Measurements from ENCODE around the gene TMEM151A.
A peak's percentile ranks its signal among the peaks of the same experiment; 100 is the strongest.

TMEM151A gene

DNA sequence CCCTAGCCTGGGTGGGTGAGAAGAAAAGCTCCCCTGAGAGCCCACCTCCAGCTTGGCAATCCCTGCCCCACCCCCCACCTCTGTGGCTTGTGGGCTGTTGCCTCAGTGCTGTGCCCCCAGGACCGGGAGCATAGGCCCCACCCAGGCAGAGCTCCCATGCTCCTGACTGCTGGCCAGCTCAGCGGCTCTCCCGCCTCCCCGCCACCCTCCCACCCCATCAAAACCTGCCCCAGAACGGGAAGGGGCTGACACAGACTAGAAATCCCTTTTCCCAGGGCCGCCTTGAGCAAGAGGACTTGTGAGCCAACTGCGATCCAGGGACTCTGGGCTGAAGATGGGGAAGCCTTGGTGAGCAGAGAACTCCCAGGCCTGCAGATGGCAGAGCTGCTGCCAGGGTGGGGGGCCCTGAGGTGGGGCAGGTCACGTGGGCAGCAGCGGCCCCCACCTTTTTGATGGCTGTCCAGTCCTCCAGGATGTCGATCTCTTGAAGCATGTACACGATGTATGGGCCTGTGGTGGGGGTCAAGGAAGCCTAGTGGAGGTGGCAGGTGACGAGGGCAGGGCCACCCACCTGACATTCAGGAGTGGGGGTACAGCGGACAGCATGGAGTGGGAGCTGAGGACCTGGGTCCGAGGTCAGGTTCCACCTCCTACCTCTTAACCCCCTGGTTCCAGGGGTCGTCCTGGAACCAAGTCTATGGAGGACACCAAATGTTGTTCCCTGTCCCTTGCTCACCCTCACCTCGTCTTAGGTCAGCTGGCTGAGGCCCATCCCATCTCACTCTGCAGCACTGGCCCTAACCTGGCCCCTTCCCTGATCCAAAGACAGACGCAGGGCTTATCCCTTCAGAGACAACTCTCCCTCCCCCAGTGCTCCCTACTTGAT, 46.8 kb downstream of the TMEM151A start:
- no peak for DNase-seq

DNA sequence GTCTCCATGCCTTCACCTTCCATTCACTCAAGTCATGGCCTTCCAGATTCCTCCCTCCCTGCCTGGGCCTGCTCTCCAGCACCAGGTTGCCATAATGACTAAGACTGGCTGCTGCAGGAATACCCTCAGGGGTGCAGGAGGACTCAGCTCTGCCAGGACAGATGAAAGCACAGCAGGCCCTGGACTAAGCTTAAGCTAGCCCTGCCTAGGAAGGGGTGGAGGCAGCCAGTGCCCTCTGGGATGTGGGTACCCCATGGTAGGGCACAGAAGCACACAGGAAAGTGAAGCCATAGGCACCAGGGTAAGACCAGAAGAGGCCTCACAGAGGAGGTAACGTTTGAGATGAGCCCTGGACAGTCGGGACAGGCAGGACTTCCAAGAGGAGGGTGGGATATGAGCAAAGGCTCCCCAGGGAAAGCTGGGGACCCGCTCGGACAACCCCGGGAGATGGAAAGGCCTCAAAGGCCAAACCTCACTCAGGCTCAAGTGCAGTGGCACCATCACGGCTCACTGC, 47.5 kb downstream of the TMEM151A start:
- DNase-seq, result no peak

DNA sequence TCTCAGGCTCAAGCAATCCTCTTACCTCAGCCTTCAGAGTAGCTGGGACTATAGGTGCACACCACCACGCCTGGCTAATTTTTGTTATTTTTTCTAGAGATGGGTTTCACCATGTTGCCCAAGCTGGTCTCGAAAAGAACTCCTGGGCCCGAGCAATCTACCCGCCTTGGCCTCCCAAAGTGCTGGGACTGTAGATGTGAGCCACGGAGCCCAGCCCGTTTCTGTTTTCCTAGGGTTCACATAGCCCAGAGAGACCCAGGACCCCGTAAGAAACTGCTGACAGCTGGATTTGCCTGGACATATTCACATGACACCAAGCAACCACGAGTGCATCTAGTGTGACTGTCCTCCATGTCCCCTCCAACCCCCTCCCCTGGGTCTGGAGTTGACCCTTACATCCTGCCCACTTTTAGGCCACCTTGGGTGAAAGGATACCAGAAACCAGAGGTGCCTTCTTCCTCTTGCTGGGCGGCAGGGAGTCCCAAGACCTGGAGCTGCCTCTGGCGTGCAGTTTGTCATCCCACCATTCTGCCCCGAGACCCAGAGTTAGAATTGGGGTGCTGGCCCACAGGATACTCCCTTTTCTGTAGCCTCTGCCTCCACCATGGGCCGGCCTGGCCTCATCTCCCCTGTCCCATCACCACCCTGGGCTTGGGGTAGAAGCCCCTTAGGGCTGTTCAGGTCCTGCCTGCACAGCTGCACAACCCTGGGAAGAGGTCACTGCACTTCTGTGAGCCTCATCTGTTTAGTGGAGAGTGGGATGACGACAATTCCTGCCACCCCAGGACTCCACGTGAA, 48.2 kb downstream of the TMEM151A start:
- DNase-seq, result no peak

DNA sequence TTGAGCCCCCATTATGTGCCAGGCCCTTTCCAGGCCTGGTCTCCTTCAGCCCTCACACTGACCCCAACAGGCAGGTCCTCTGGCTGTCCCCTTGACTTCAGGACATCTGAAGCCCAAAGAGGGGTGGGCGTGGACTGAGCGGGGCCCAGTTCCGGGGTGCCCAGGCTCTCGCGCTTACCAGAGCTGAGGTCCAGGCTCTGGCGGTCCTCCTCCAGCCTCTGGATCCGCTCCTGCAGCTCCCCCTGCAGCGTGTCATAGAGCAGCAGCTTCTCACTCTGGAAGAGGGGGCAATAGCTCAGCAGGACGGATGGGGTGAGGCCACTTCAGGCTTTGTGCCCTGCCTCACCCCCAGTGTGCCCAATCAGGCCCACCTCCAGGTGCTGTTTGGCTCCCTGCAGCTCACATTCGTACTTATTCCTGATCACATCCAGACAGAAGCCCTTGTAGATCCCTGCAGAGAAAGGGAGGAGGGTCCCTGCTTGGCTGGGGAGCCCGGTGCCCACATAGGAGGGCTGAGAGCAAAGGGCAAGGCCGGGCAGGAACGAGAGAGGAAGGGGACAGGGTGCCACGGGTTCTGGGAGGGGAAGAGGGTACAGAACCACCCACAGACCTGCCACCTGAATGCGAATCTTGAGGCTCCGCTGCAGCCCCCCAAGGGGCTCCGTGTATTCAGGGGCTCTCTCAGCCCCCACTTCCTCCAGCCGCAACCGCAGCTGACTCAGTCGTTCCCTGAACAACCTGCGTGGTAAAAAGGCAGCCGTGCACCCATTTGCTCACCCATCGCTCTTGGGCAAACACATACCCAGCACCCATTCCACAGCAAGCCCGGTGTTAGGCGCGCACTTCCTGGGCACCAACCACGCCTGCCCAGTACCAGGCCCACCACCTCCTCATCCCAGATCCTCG, 49.2 kb downstream of the TMEM151A start:
- no peak for DNase-seq

DNA sequence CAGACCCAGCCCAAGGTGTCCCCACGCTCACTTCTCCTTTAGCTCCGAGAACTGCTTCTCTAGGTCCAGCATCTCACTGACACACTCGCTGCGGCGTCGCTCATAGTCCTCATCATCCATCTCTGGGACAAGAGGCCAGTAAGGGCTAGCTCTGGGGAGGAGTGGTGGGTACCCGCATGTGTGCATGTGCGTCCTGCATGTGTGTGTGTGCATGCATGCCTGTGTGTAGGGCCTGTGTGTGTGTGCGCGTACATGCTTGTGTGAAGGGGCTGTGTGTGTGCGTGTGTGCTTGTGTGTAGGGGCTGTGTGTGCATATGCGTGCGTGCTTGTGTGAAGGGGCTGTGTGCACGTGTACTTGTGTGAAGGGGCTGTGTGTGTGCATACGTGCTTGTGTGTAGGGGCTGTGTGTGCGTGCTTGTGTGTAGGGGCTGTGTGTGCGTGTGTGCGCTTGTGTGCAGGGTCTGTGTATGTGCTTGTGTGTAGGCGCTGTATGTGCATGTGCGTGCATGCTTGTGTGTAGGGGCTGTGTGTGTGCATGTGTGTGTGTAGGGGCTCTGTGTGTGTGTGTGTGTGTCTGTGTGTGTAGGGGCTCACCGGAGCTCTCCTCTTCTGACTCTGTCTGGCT, 49.9 kb downstream of the TMEM151A start:
- no peak for DNase-seq

DNA sequence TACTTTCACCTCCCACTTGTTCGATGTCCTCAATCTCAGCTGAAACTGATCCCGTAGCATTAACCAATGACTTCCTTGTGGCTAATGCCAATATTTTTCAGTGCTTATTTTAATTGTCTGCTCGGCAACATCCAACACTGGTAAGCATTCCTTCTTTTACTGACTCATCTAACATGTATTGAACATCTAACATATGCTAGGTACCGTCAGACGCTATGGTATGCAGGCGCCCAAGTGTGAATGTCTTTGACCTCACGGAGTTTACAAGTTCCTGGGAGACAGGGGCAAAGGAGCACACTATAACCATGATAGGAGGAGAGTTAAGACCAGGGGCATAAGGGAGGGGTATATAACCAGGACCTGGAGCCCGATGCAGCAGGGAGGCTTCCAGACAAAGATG, 51.5 kb downstream of the TMEM151A start:
- DNase-seq, result no peak

DNA sequence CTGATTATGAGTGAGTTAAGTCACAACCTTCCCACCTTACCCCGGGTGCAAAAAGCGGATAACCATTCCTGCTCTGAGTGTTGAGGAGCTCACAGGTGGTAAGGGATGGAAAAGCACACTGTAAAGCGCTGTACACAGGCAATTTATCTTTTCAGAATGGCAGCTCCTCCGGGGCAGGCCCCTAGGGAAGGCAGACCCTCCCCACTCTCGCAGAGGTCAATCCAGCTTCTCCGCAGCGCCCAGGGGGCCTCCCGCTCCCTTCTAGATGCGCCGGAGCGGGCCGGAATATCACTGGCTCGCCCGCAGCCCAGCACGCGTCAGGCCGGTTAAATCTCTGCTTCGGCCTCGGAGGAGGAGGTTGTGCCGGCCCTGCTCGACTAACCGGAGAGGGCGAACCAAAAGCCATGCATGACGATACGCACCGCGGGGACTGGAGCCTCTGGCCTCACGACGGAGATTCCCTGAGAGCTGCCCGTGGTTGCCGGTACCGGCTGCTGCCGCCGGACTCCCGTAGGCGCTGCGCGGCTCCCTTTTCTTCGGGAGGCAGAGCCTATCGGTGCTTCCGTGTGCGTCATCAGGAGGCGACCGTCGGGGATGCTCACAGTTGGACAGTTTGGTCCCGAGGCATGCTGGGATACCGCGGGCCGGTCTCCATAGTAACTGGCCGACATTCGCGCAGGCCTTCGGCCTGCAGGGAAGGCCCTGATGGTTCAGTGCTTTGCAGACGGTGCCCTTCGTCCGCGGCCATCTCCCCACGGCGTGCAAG, 53.0 kb downstream of the TMEM151A start, which contains the start of gene BRMS1:
BRMS1 (minus strand) TSS at position 555 of the 766 bp plus-strand sequence. CDS start 2,870 bp downstream, outside the sequence.
- peak; percentile 81 to 94 for DNase-seq

DNA sequence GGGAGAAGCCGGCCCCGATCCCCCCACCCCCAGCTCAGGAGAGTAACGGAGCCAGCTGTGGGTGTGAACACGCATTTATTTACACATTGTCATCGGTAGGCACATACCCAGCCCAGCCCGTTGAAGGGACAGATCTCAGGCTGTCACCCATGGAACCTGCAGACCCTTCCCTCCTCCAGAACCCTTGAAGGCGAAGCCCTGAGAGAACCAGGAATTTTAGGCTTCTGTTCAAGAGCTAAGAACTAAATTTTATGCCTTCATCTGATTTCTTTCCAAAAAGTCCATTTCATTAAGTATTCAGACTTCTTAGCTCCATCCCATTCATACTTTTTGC, 53.6 kb downstream of the TMEM151A start:
- DNase-seq, result no peak

Measured in NCI-H1930 (cell line).